Psoas muscle (tissue), 8 donors: Measurements from ENCODE around the gene SLC22A23. TPM values are rescaled to one million over a fixed set of nuclear protein-coding genes. Genes with fewer than 3 reads are reported as not detected.
A peak's percentile ranks its signal among the peaks of the same experiment; 100 is the strongest.
"Not testable (repeated sequence)": the region's sequence is repeated elsewhere in the genome, so short reads cannot be mapped to it uniquely, and the experiment has no call there.

Experiments
- ATAC-seq, 4 donors: fragments of 200-7000 bp; cut with Tn5 transposase; one replicate each; pipeline ENCODE4 v1.9.1; 2020; ENCODE audit warnings: moderate library complexity in 3 of 4, mild to moderate bottlenecking in 2 of 4
- DNase-seq, 2 donors: peaks; one replicate each; pipeline ENCODE4 v3.0.0-alpha.2; 2020
- H3K27ac ChIP-seq: fragments of 200-600 bp; one replicate; pipeline ENCODE4 v1.8.0; 2022
- H3K27me3 ChIP-seq, 3 donors: fragments of 200-600 bp in 1 of 3; one replicate each; pipeline versions ENCODE4 v1.6.1 to v1.8.0; 2013 to 2022; ENCODE audit warnings: low read length in 2 of 3, mild to moderate bottlenecking in 2 of 3, moderate library complexity in 1 of 3; ENCODE audit not compliant: insufficient read depth in 3 of 3
- H3K36me3 ChIP-seq, 2 donors: fragments of 200-600 bp in 1 of 2; one replicate each; pipeline versions ENCODE4 v1.6.1 to v1.8.0; 2013 to 2022; ENCODE audit warnings: low read depth in 1 of 2, mild to moderate bottlenecking in 1 of 2, moderate library complexity in 1 of 2; ENCODE audit not compliant: insufficient read depth in 1 of 2
- H3K4me1 ChIP-seq: fragments of 200-600 bp; one replicate; pipeline ENCODE4 v1.8.0; 2022
- H3K4me3 ChIP-seq: fragments of 200-600 bp; one replicate; pipeline ENCODE4 v1.8.0; 2022; ENCODE audit warnings: mild to moderate bottlenecking
- H3K9me3 ChIP-seq: fragments of 200-600 bp; one replicate; pipeline ENCODE4 v1.8.0; 2022
- CTCF ChIP-seq: fragments of 200-600 bp; IDR thresholded peaks from one replicate; pipeline ENCODE4 v1.8.0; 2022; ENCODE audit warnings: antibody characterized with exemption
- WGBS, 3 donors: extraction: QIAGEN DNeasy Blood & Tissue Kit; methylation state at CpG; one replicate each; pipeline versions ENCODE4 v1.1.6 to v1.1.7; 2013; 5-methylcytosine and 5-hydroxymethylcytosine counted together
- intact Hi-C, 2 donors: fragments of 100-400 bp; cut with DNase I; formaldehyde crosslinking; loops; one replicate each; pipeline versions ENCODE4 v1.11.0 to v1.14.2; 2022
- polyA plus RNA-seq, 3 donors: library from polyadenylated mRNA; stranded (reverse); fragments of 200-250 nt; gene quantifications; one replicate each; pipeline ENCODE4 v1.2.3, GENCODE V29; 2013
- total RNA-seq, 4 donors: library from RNA; stranded (reverse); fragmentation: NEBNext Ultra II Directional in 2 of 4; extraction: Animal tissue kit (Norgen Biotek cat#: 25700) in 2 of 4; gene quantifications; one replicate each; pipeline versions ENCODE4 v1.2.1 to v1.2.4, GENCODE V29; 2021 to 2023
- donor health status: healthy with polysubstance abuse.
- donor health status: DM: no; HTN: no; CAD: no; lungs with moderate emphysema.
- donor health status: Bipolar disorder and iron deficiency.
- donor health status: healthy.
- donor health status: DM: yes; HTN: yes; CAD: no.
- donor health status: DM: no; HTN: no; CAD: no.
- donor health status: DM: no; HTN: no; CAD: no.
- donor health status: DM: yes; HTN: yes; CAD: no.

The SLC22A23 gene
- total and polyA plus RNA-seq, 7 donors, result 4.6 to 13.7 (median 8.7) TPM

DNA sequence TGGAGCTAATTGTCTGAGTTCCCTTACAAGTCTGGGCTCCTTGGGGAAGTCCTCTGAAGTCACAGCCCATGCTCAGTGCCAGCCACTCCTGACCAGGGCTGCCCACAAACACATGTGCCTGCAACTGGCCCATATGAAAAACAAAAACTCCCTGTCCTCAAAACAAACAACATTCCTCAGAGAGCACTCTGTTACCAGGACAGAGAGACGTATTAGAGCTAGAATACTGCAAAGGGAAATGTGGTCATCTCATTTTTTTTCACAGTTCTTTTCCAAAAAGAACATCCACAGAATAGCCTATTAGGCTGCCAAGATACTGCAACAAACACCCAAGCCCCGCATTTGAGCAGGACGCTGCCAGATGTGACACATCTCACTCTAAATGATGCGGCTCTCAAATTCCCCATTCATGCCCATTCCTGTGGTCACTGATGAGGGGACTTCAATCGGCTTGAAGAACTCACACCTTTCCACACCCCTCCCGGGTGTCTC is 71.1 kb downstream of the SLC22A23 start:
- WGBS, 3 donors, result 40 to 47% (median 43%) methylated on average over 6 of the region's 6 CpGs
- DNase-seq, result peak in 1 of 2 donors; percentile 75
- Histone ChIP-seq H3K4me1 (peaks cover 14% of the 10 kb centered on the region), H3K4me3 (no peak overlapping the region), H3K27ac (no peak overlapping the region), H3K9me3 (no peaks in the 10 kb centered on the region), H3K36me3 (no peaks in the 10 kb centered on the region), H3K27me3 (no peaks in the 10 kb centered on the region)
- intact Hi-C loops, result no loop called here
- no peak for TF ChIP-seq CTCF
- peak; percentile 25 to 63 (median 39) for ATAC-seq

DNA sequence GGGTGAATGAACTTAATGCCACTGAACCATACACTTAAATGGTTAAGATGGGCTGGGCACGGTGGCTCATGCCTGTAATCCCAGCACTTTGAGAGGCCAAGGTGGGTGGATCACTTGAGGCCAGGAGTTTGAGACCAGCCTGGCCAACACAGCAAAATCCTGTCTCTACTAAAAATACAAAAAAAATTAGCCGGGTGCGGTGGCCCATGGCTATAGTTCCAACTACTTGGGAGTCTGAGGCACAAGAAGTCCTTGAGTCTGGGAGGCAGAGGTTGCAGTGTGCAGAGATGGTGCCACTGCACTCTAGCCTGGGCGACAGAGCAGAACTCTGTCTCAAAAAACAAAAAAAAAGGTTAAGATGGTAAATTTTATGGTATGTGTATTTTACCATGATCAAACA is 71.7 kb downstream of the SLC22A23 start:
- H3K4me1 ChIP-seq, result peaks cover 14% of the 10 kb centered on the region
- ATAC-seq, H3K9me3 ChIP-seq, H3K36me3 ChIP-seq, H3K4me3 ChIP-seq, H3K27ac ChIP-seq, DNase-seq, intact Hi-C loops, H3K27me3 ChIP-seq: not testable (repeated sequence)
- WGBS, 3 donors, result 70 to 86% (median 75%) methylated on average over 4 of the region's 4 CpGs

DNA sequence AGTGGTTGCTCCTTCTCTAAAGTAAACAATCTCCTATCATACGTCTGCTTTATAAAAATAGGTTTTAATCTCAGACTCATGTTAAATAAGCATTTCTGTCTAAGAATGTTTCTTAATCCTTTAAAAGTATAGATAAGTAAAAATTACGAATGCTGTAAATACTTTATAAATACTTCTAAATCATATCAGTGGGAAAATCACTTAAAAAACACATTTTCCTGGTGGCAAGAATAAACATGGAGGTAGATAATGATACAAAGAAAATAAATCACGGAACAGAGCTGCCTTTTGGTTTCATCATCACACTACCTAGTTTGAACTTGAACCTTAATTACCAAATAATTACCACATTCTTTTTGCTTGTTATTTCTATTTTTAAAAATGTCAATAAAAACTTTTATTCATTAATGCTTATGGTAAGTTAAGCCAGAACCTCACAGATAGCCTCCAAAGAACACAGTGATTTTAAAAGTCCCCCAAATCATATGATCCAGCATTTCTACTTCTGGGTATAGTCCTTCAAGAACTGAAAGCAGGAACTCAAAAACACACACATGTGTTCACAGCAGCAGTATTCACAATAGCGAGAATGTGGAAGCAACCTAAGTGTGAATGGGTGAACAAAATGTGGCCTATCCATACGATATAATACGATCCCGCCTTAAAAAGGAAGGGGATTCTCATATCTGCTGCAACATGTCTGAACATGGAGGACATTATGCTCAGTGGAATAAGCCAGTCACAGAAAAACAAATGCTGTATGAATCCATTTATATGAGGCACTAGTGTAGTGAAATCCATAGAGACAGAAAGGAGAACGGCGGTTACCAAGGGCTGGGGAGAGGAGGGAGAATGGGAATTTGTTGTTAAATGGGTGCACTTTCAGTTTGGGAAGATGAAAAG is 72.4 kb downstream of the SLC22A23 start:
- no peak overlapping the region for H3K27ac ChIP-seq
- TF ChIP-seq CTCF, result no peak
- 89 to 97% (median 91%) methylated on average over 9 of the region's 9 CpGs for WGBS, 3 donors

GRCh38 chr6:3383525-3383924 is 73.3 kb downstream of the SLC22A23 start:
- no peak for ATAC-seq
- no peak for TF ChIP-seq CTCF
- no peak overlapping the region for H3K27ac ChIP-seq
- H3K4me1 ChIP-seq, result peaks cover 17% of the 10 kb centered on the region
- H3K9me3 ChIP-seq, result no peaks in the 10 kb centered on the region
- DNase-seq, result no peak
- intact Hi-C loops, result no loop called here
- no peak overlapping the region for H3K4me3 ChIP-seq
- H3K36me3 ChIP-seq, result no peaks in the 10 kb centered on the region
- no peaks in the 10 kb centered on the region for H3K27me3 ChIP-seq
- 57 to 74% (median 62%) methylated on average over 8 of the region's 8 CpGs for WGBS, 3 donors

More for the DNA sequence above, 72.4 kb downstream of the SLC22A23 start:
- Histone ChIP-seq H3K9me3 (no peaks in the 10 kb centered on the region), H3K4me3 (no peak overlapping the region), H3K4me1 (peaks cover 14% of the 10 kb centered on the region), H3K36me3 (no peaks in the 10 kb centered on the region), H3K27me3 (no peaks in the 10 kb centered on the region)
- no peak for DNase-seq
- intact Hi-C loops, result no loop called here
- no peak for ATAC-seq
